GM12864 (cell line): ENCODE results near the gene SEC62.

ENCODE experiments used
- DNase-seq: peaks from one replicate; pipeline ENCODE4 v3.0.0-alpha.2; 2011; ENCODE audit warnings: low read depth
- H3K4me3 ChIP-seq: 2 replicates; pipeline ENCODE4 v1.5.1; 2011; ENCODE audit warnings: mild to moderate bottlenecking, low read depth, low read length, control low read depth
- CTCF ChIP-seq: IDR thresholded peaks from 2 replicates; pipeline ENCODE4 v1.5.1; 2011; ENCODE audit warnings: low read depth, mild to moderate bottlenecking, moderate library complexity, low read length, control low read depth, inconsistent platforms; ENCODE audit errors: missing control alignments

SEC62 gene

GRCh38 chr3:169952045-169952444, 14.6 kb upstream of the SEC62 start:
- H3K4me3 ChIP-seq = no peak overlapping the region
- no peak for TF ChIP-seq CTCF
- no peak for DNase-seq

- no peak for TF ChIP-seq CTCF
- H3K4me3 ChIP-seq = no peak overlapping the region
- no peak for DNase-seq
Observed at GRCh38 chr3:169953462-169954141, 13.0 kb upstream of the SEC62 start.

- DNase-seq = peak; percentile 72
- TF ChIP-seq CTCF = no peak
- H3K4me3 ChIP-seq = peak overlapping the region; percentile 9; the same call in 1 of the 2 replicates
Observed at GRCh38 chr3:169954142-169954756, 12.4 kb upstream of the SEC62 start.

GRCh38 chr3:169955406-169955805, 11.2 kb upstream of the SEC62 start:
- TF ChIP-seq CTCF = no peak
- H3K4me3 ChIP-seq = no peak overlapping the region
- DNase-seq = no peak

- no peak for TF ChIP-seq CTCF
- DNase-seq = no peak
- H3K4me3 ChIP-seq = no peak overlapping the region
Observed at GRCh38 chr3:169964176-169964575, 2.4 kb upstream of the SEC62 start.

- DNase-seq = no peak
- H3K4me3 ChIP-seq = peak overlapping the region; percentile 98
Observed at GRCh38 chr3:169965562-169966427, 812 bp upstream of the SEC62 start.

More at GRCh38 chr3:169965562-169966427, 812 bp upstream of the SEC62 start:
- no peak for TF ChIP-seq CTCF
